PC-3 (cell line): Measurements from ENCODE around the gene POMZP3.
"Not testable (repeated sequence)": the region's sequence is repeated elsewhere in the genome, so short reads cannot be mapped to it uniquely, and the experiment has no call there.

Source experiments
- EZH2 ChIP-seq: fragments of 300-600 bp; sonication (generic); IDR thresholded peaks from one replicate; pipeline ENCODE4 v1.6.1; 2017; ENCODE audit warnings: antibody characterized with exemption, mild to moderate bottlenecking, low read length; ENCODE audit not compliant: unreplicated experiment
- EZH2phosphoT487 ChIP-seq: fragments of 300-600 bp; sonication (generic); IDR thresholded peaks from 2 replicates; pipeline ENCODE4 v1.6.1; 2018; ENCODE audit warnings: mild to moderate bottlenecking, antibody characterized with exemption, low read length, borderline replicate concordance
- TF ChIP-seq, protein P1 (sequence below): fragments of 300-600 bp; sonication (generic); conservative IDR thresholded peaks from 2 replicates; pipeline ENCODE4 v1.5.1; 2017; ENCODE audit warnings: antibody characterized with exemption, low read depth, mild to moderate bottlenecking, low read length

DNA sequence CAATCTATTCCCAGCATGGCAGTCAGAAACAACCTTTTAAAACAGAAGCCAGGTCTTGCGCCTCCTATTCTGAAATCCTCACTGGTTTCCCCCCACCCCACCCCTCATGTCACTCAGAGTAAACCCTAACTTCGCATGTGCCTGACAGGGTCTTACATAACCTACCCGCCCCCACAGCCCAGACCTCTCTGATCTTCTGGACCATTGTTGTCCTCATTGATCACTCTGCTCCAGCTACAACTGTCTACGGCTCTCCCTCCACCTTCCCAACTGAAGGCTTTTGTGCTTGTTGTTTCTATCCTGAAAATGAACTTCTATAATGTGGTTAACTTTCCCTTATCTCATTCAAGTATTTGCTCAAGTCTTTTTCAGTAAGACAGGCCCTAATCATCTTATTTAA is 66.9 kb downstream of the POMZP3 start:
- TF ChIP-seq, protein P1, sequence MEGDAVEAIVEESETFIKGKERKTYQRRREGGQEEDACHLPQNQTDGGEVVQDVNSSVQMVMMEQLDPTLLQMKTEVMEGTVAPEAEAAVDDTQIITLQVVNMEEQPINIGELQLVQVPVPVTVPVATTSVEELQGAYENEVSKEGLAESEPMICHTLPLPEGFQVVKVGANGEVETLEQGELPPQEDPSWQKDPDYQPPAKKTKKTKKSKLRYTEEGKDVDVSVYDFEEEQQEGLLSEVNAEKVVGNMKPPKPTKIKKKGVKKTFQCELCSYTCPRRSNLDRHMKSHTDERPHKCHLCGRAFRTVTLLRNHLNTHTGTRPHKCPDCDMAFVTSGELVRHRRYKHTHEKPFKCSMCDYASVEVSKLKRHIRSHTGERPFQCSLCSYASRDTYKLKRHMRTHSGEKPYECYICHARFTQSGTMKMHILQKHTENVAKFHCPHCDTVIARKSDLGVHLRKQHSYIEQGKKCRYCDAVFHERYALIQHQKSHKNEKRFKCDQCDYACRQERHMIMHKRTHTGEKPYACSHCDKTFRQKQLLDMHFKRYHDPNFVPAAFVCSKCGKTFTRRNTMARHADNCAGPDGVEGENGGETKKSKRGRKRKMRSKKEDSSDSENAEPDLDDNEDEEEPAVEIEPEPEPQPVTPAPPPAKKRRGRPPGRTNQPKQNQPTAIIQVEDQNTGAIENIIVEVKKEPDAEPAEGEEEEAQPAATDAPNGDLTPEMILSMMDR, result not testable (repeated sequence)
- not testable (repeated sequence) for TF ChIP-seq EZH2, EZH2phosphoT487
